Body of pancreas (tissue), 4 donors: ENCODE data around the gene RNF146. TPM values are rescaled to one million over a fixed set of nuclear protein-coding genes. Genes with fewer than 3 reads are reported as not detected.

Source experiments
- ATAC-seq: fragments of 150-250 bp; one replicate; pipeline ENCODE4 v1.9.1; 2016
- DNase-seq, 4 donors: peaks; one replicate each; pipeline ENCODE4 v3.0.0-alpha.2; 2019
- H3K27ac ChIP-seq, 4 donors: fragments of 200-600 bp; sonication (generic); 1 replicate in 3 of 4; 2 replicates in 1 of 4; pipeline versions ENCODE4 v1.5.1 to v1.6.1; 2016 to 2019; ENCODE audit warnings: mild to moderate bottlenecking in 1 of 4, mixed read lengths in 1 of 4, moderate library complexity in 1 of 4
- H3K27me3 ChIP-seq, 2 donors: fragments of 200-600 bp; sonication (generic); one replicate each; pipeline ENCODE4 v1.6.0; 2016; ENCODE audit warnings: mild to moderate bottlenecking in 1 of 2
- H3K36me3 ChIP-seq, 2 donors: fragments of 200-600 bp; sonication (generic); replicated peaks in 1 of 2; 2 replicates each; pipeline ENCODE4 v1.5.1; 2016; ENCODE audit warnings: low read depth in 2 of 2; ENCODE audit not compliant: insufficient read depth in 1 of 2
- H3K4me1 ChIP-seq: fragments of 200-600 bp; sonication (generic); one replicate; pipeline ENCODE4 v1.6.0; 2016
- H3K4me3 ChIP-seq, 2 donors: fragments of 200-600 bp; sonication (generic); 1 replicate in 1 of 2; 2 replicates in 1 of 2; pipeline ENCODE4 v1.5.1; 2016 to 2019
- H3K9me3 ChIP-seq, 3 donors: fragments of 200-600 bp; sonication (generic); 1 replicate in 2 of 3; 2 replicates in 1 of 3; pipeline ENCODE4 v1.5.1; 2016
- CTCF ChIP-seq, 7 experiments: fragments of 450-650 bp in 4 of 7; fragments of 200-600 bp in 3 of 7; sonication (generic) in 3 of 7; IDR thresholded peaks; one replicate each; pipeline ENCODE4 v1.5.1; 2016 to 2019; ENCODE audit warnings: antibody characterized with exemption in 7 of 7
- POLR2A ChIP-seq, 3 donors: fragments of 450-650 bp; IDR thresholded peaks; one replicate each; pipeline ENCODE4 v1.6.1; 2016; ENCODE audit warnings: antibody characterized with exemption in 3 of 3, mild to moderate bottlenecking in 2 of 3
- WGBS, 2 donors: methylation state at CpG; one replicate each; pipeline ENCODE4 v1.1.5; 2017; 5-methylcytosine and 5-hydroxymethylcytosine counted together
- intact Hi-C: fragments of 100-400 bp; cut with DNase I; formaldehyde crosslinking; loops from one replicate; pipeline ENCODE4 v1.15.1; 2023
- total RNA-seq, 2 donors: library from RNA; depleted of rRNA; stranded (reverse); fragments of >200 nt; gene quantifications; one replicate each; pipeline ENCODE4 v1.1.0, GENCODE V29; 2016

Gene RNF146
- total RNA-seq, 2 donors from 2014 or later = 36.8 to 42.2 TPM

GRCh38 chr6:127243501-127243900, 23.2 kb upstream of the RNF146 start:
- no peaks in the 10 kb centered on the region for H3K9me3 ChIP-seq

GRCh38 chr6:127247114-127248096, 19.3 kb upstream of the RNF146 start:
- no peak overlapping the region for H3K4me3 ChIP-seq
- intact Hi-C loops = no loop called here
- no peaks in the 10 kb centered on the region for H3K27me3 ChIP-seq
- H3K27ac ChIP-seq = no peak overlapping the region
- no peak for DNase-seq
- no peaks in the 10 kb centered on the region for H3K4me1 ChIP-seq
- no peaks in the 10 kb centered on the region for H3K36me3 ChIP-seq
- no peak for TF ChIP-seq CTCF (IDR thresholded peaks at IDR 0.05)
- no peak for TF ChIP-seq POLR2A (IDR thresholded peaks at IDR 0.05)
- no peaks in the 10 kb centered on the region for H3K9me3 ChIP-seq
- ATAC-seq = no peak
- 52 to 66% methylated on average over 4 of the region's 4 CpGs for WGBS, 2 donors

More at GRCh38 chr6:127243501-127243900, 23.2 kb upstream of the RNF146 start:
- no peaks in the 10 kb centered on the region for H3K27me3 ChIP-seq
- H3K4me3 ChIP-seq = no peak overlapping the region
- no peaks in the 10 kb centered on the region for H3K4me1 ChIP-seq
- intact Hi-C loops = no loop called here
- no peak for DNase-seq
- H3K27ac ChIP-seq = no peak overlapping the region
- no peak for ATAC-seq
- TF ChIP-seq POLR2A (IDR thresholded peaks at IDR 0.05) = no peak
- no peak for TF ChIP-seq CTCF (IDR thresholded peaks at IDR 0.05)
- WGBS, 2 donors = 36 to 60% methylated on average over 1 of the region's 1 CpG
- H3K36me3 ChIP-seq = no peaks in the 10 kb centered on the region

- Histone ChIP-seq H3K27me3 (no peaks in the 10 kb centered on the region), H3K9me3 (no peaks in the 10 kb centered on the region), H3K27ac (no peak overlapping the region), H3K36me3 (no peaks in the 10 kb centered on the region), H3K4me3 (no peak overlapping the region), H3K4me1 (no peaks in the 10 kb centered on the region)
- DNase-seq (no peak), ATAC-seq (no peak)
- intact Hi-C loops = no loop called here
- TF ChIP-seq CTCF (IDR thresholded peaks at IDR 0.05) = no peak
- no peak for TF ChIP-seq POLR2A (IDR thresholded peaks at IDR 0.05)
- WGBS, 2 donors = 90 to 96% methylated on average over 1 of the region's 1 CpG
Observed at GRCh38 chr6:127249621-127250020, 17.0 kb upstream of the RNF146 start.

GRCh38 chr6:127255286-127255685, 11.4 kb upstream of the RNF146 start:
- Histone ChIP-seq H3K4me3 (no peak overlapping the region), H3K4me1 (no peaks in the 10 kb centered on the region), H3K27me3 (no peaks in the 10 kb centered on the region), H3K27ac (no peak overlapping the region), H3K9me3 (no peaks in the 10 kb centered on the region), H3K36me3 (no peaks in the 10 kb centered on the region)
- intact Hi-C loops = no loop called here
- no peak for DNase-seq
- ATAC-seq = no peak
- WGBS, 2 donors = 91 to 94% methylated on average over 5 to 6 of the region's 6 CpGs
- TF ChIP-seq CTCF (IDR thresholded peaks at IDR 0.05) = no peak
- TF ChIP-seq POLR2A (IDR thresholded peaks at IDR 0.05) = no peak
